Progenitor cell of endocrine pancreas (in vitro differentiated cells): ENCODE results near the gene LNX1. TPM values are rescaled to one million over a fixed set of nuclear protein-coding genes. Genes with fewer than 3 reads are reported as not detected.
"Not testable (repeated sequence)": the region's sequence is repeated elsewhere in the genome, so short reads cannot be mapped to it uniquely, and the experiment has no call there.

Source experiments
- DNase-seq: peaks from one replicate; pipeline ENCODE4 v3.0.0; 2021; ENCODE audit warnings: low spot score; ENCODE audit not compliant: unreplicated experiment
- H3K27ac Mint-ChIP-seq: 2 replicates; pipeline ENCODE4 v1.8.0; 2021; ENCODE audit warnings: mild to moderate bottlenecking, moderate library complexity, mixed read lengths
- H3K27me3 Mint-ChIP-seq: 2 replicates; pipeline ENCODE4 v1.8.0; 2021; ENCODE audit warnings: mixed read lengths
- H3K36me3 Mint-ChIP-seq: 2 replicates; pipeline ENCODE4 v1.8.0; 2022; ENCODE audit warnings: mixed read lengths; ENCODE audit not compliant: insufficient read depth
- H3K4me1 Mint-ChIP-seq: 2 replicates; pipeline ENCODE4 v1.8.0; 2021; ENCODE audit warnings: low read depth, mixed read lengths
- H3K4me3 Mint-ChIP-seq: 2 replicates; pipeline ENCODE4 v1.8.0; 2021; ENCODE audit warnings: low read depth, mild to moderate bottlenecking, moderate library complexity, mixed read lengths
- H3K9me3 Mint-ChIP-seq: 2 replicates; pipeline ENCODE4 v1.8.0; 2021; ENCODE audit warnings: low read depth, mixed read lengths
- CTCF ChIP-seq: fragments of 200-600 bp; sonication (generic); IDR thresholded peaks from one replicate; pipeline ENCODE4 v1.5.0; 2021; ENCODE audit warnings: antibody characterized with exemption, mild to moderate bottlenecking; ENCODE audit not compliant: unreplicated experiment
- total RNA-seq: library from RNA; stranded (reverse); gene quantifications from 2 replicates; pipeline ENCODE4 v1.2.1, GENCODE V29; 2021

LNX1 gene
- total RNA-seq, 1 donor from 2014 or later, result 21.7 TPM

GRCh38 chr4:53427366-53427765 lies 163.9 kb downstream of the LNX1 start:
- DNase-seq, result no peak

GRCh38 chr4:53424280-53424679 lies 167.0 kb downstream of the LNX1 start:
- H3K36me3 Mint-ChIP-seq, result peaks cover 10% of the 10 kb centered on the region
- H3K27ac Mint-ChIP-seq, result no peak overlapping the region
- H3K27me3 Mint-ChIP-seq, result no peaks in the 10 kb centered on the region
- no peaks in the 10 kb centered on the region for H3K9me3 Mint-ChIP-seq
- no peak overlapping the region for H3K4me3 Mint-ChIP-seq
- no peaks in the 10 kb centered on the region for H3K4me1 Mint-ChIP-seq
- no peak for DNase-seq
- TF ChIP-seq CTCF, result no peak

More at GRCh38 chr4:53427366-53427765, 163.9 kb downstream of the LNX1 start:
- Mint-ChIP-seq H3K27me3 (no peaks in the 10 kb centered on the region), H3K9me3 (no peaks in the 10 kb centered on the region), H3K4me1 (no peaks in the 10 kb centered on the region), H3K36me3 (peaks cover 16% of the 10 kb centered on the region), H3K27ac (no peak overlapping the region), H3K4me3 (no peak overlapping the region)
- TF ChIP-seq CTCF, result no peak

- no peak for TF ChIP-seq CTCF
- no peak for DNase-seq
- Mint-ChIP-seq H3K4me1 (no peaks in the 10 kb centered on the region), H3K27ac (no peak overlapping the region), H3K27me3 (no peaks in the 10 kb centered on the region), H3K4me3 (no peak overlapping the region), H3K36me3 (peaks cover 9% of the 10 kb centered on the region), H3K9me3 (no peaks in the 10 kb centered on the region)
Observed at GRCh38 chr4:53422367-53422766, 168.9 kb downstream of the LNX1 start.

- peaks cover 9% of the 10 kb centered on the region for H3K36me3 Mint-ChIP-seq
Observed at GRCh38 chr4:53421791-53422190, 169.5 kb downstream of the LNX1 start.

GRCh38 chr4:53419208-53419607 lies 172.1 kb downstream of the LNX1 start:
- Mint-ChIP-seq H3K27ac (no peak overlapping the region), H3K4me1 (peaks cover 1% of the 10 kb centered on the region), H3K36me3 (peaks cover 11% of the 10 kb centered on the region), H3K27me3 (no peaks in the 10 kb centered on the region), H3K9me3 (no peaks in the 10 kb centered on the region), H3K4me3 (no peak overlapping the region)
- no peak for TF ChIP-seq CTCF
- no peak for DNase-seq

More at GRCh38 chr4:53421791-53422190, 169.5 kb downstream of the LNX1 start:
- Mint-ChIP-seq H3K27ac (no peak overlapping the region), H3K4me1 (no peaks in the 10 kb centered on the region), H3K4me3 (no peak overlapping the region), H3K9me3 (no peaks in the 10 kb centered on the region), H3K27me3 (no peaks in the 10 kb centered on the region)
- no peak for TF ChIP-seq CTCF
- DNase-seq, result no peak

- not testable (repeated sequence) for H3K27ac Mint-ChIP-seq, H3K4me3 Mint-ChIP-seq, H3K27me3 Mint-ChIP-seq, DNase-seq, H3K4me1 Mint-ChIP-seq
- Mint-ChIP-seq H3K36me3 (peaks cover 46% of the 10 kb centered on the region), H3K9me3 (peaks cover 20% of the 10 kb centered on the region)
Observed at GRCh38 chr4:53409479-53409878, 181.8 kb downstream of the LNX1 start.
